BLaER1 (cell line): ENCODE results near the gene TICAM2.
A peak's percentile ranks its signal among the peaks of the same experiment; 100 is the strongest.

Source experiments
- H3K27ac ChIP-seq: shearing (Covaris generic); formaldehyde crosslinking; 2 replicates; pipeline ENCODE4 v1.8.1; 2022
- H3K27me3 ChIP-seq: shearing (Covaris generic); formaldehyde crosslinking; 2 replicates; pipeline ENCODE4 v1.8.1; 2022
- H3K36me3 ChIP-seq: shearing (Covaris generic); formaldehyde crosslinking; 2 replicates; pipeline ENCODE4 v1.8.1; 2022
- H3K4me1 ChIP-seq: shearing (Covaris generic); formaldehyde crosslinking; 2 replicates; pipeline ENCODE4 v1.8.1; 2022
- H3K4me2 ChIP-seq: shearing (Covaris generic); formaldehyde crosslinking; 2 replicates; pipeline ENCODE4 v1.8.1; 2022
- H3K4me3 ChIP-seq: shearing (Covaris generic); formaldehyde crosslinking; 2 replicates; pipeline ENCODE4 v1.8.1; 2022
- H3K9ac ChIP-seq: shearing (Covaris generic); formaldehyde crosslinking; 2 replicates; pipeline ENCODE4 v1.8.1; 2022
- H3K9me3 ChIP-seq: shearing (Covaris generic); formaldehyde crosslinking; 2 replicates; pipeline ENCODE4 v1.8.1; 2022
- H4K20me1 ChIP-seq: shearing (Covaris generic); formaldehyde crosslinking; 2 replicates; pipeline ENCODE4 v1.8.1; 2022
- Cebpa-rat ChIP-seq: shearing (Covaris generic); IDR thresholded peaks from 2 replicates; pipeline ENCODE4 v1.8.1; 2022

TICAM2 gene

DNA sequence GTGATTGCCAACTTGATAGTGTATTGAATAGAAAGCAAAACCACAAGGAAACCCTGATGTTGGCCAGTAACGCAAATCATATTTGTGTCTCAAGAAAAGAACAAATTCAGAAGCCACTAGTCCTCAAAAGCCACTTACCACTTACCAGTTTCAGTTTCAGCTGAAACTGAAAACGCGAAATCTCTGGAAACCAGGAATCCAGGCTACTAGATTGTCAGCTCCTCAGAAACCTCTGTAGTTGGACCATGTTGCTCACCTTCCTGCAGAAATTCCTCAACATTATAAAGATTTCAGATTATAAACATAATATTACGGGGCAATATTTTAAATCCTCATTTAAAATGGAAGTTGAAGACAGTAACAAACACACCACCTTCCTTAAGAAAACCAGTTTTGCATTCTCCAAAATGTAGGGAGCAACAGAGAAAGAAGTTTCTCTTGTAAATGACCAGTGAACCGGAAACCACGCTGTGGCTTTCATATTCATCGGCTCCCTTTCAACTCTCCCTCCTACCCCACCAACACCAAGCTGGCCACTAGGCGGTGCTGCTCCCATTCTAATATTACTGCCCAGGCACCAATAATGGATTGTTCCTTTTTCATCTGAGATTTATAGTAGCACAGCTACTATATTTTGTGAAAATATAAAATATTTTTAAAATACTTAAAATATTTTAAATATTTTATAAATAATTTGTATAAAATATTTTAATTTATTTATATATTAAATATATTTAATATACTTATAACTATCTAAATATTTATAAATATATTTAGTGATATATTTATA, 32.3 kb upstream of the TICAM2 start:
- H3K36me3 ChIP-seq: no peaks in the 10 kb centered on the region
- peak overlapping the region; percentile 52 for H3K4me3 ChIP-seq
- H4K20me1 ChIP-seq: no peaks in the 10 kb centered on the region
- peaks cover 9% of the 10 kb centered on the region for H3K4me1 ChIP-seq
- H3K27me3 ChIP-seq: no peaks in the 10 kb centered on the region; the same call in 1 of the 2 replicates
- H3K27ac ChIP-seq: 0 out of 2 replicates have a peak overlapping the region, but pooled peaks have one; percentile 6
- H3K4me2 ChIP-seq: peak overlapping the region; percentile 83
- H3K9me3 ChIP-seq: no peaks in the 10 kb centered on the region
- no peak for TF ChIP-seq Cebpa-rat
- H3K9ac ChIP-seq: peak overlapping the region; percentile 54; the same call in 1 of the 2 replicates

DNA sequence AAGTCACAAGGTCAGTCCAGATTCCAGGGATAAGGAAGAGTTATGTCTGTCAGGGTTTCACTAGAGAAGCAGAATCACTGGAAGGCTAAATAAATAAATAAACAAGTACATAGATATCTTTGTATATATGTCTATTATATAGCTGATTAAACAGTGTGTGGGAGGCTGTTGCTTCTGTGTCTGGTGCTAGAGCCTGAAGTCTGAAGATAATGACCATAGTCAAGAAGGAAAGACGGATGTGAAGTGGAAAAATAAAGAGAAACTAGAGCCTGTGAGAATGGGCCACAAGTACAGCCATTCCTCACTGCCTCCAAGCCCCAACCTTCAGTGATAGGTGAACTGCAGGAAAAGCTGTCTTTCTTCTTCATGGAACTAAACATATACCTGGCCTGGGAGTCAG, 27.6 kb upstream of the TICAM2 start:
- Histone ChIP-seq H3K27me3 (no peaks in the 10 kb centered on the region; the same call in 1 of the 2 replicates), H3K4me2 (no peak overlapping the region), H3K9me3 (no peaks in the 10 kb centered on the region), H3K4me3 (no peak overlapping the region), H4K20me1 (peaks cover 4% of the 10 kb centered on the region; the same call in 1 of the 2 replicates), H3K9ac (no peak overlapping the region), H3K36me3 (no peaks in the 10 kb centered on the region), H3K4me1 (peaks cover 25% of the 10 kb centered on the region), H3K27ac (no peak overlapping the region)
- TF ChIP-seq Cebpa-rat: no peak

DNA sequence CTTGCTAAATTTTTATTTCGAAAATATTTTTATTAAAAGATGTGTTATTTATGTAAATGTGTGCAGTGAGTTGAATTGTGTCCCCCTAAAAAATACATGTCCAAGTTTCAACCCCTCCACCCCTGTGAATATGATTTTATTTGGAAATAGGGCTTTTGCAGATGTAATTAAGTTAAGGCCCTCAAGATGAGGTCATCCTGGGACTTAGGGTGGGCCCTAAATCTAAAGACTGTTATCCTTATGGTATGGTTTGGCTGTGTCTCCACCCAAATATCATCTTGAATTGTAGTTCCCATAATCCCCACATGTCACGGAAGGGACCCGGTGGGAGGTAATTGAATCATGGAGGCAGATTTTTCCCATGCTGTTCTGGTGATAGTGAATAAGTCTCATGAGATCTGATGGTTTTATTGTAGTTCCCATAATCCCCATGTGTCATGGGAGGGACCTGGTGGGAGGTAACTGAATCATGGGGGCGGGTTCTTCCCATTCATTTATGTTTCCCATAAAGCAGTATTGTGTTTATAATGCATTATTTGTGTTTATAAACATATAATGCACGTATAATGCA, 25.1 kb upstream of the TICAM2 start:
- Histone ChIP-seq H3K9me3 (no peaks in the 10 kb centered on the region), H4K20me1 (peaks cover 30% of the 10 kb centered on the region), H3K36me3 (peaks cover 12% of the 10 kb centered on the region), H3K4me2 (peak overlapping the region; percentile 82), H3K27me3 (no peaks in the 10 kb centered on the region; the same call in 1 of the 2 replicates), H3K4me1 (peaks cover 42% of the 10 kb centered on the region), H3K9ac (no peak overlapping the region), H3K4me3 (no peak overlapping the region; the same call in 1 of the 2 replicates), H3K27ac (no peak overlapping the region)
- TF ChIP-seq Cebpa-rat: no peak

DNA sequence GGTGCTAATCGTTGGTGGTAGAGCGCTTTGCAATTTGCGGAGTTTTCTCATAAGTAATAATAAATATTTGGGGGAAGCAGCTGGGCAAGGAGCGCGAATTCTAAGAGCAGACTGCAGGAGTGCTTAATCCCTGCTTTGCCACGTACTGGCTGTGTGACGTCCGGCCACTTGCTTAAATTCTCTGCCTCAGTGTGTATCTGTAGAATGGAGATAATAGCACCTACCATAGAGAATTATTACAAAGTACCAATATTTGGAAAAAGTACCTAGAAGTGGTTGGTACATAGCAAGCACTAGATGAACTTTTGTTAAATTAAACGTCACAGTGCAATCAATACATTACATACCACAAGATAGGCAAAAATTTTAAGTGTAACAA, 24.2 kb upstream of the TICAM2 start:
- peaks cover 19% of the 10 kb centered on the region for H3K36me3 ChIP-seq
- TF ChIP-seq Cebpa-rat: no peak
- H3K27me3 ChIP-seq: no peaks in the 10 kb centered on the region; the same call in 1 of the 2 replicates
- peak overlapping the region; percentile 50 for H3K27ac ChIP-seq
- peak overlapping the region; percentile 82 for H3K4me3 ChIP-seq
- peaks cover 46% of the 10 kb centered on the region for H3K4me1 ChIP-seq
- no peaks in the 10 kb centered on the region for H3K9me3 ChIP-seq
- peak overlapping the region; percentile 82 for H3K4me2 ChIP-seq
- peaks cover 39% of the 10 kb centered on the region for H4K20me1 ChIP-seq
- peak overlapping the region; percentile 91 for H3K9ac ChIP-seq

DNA sequence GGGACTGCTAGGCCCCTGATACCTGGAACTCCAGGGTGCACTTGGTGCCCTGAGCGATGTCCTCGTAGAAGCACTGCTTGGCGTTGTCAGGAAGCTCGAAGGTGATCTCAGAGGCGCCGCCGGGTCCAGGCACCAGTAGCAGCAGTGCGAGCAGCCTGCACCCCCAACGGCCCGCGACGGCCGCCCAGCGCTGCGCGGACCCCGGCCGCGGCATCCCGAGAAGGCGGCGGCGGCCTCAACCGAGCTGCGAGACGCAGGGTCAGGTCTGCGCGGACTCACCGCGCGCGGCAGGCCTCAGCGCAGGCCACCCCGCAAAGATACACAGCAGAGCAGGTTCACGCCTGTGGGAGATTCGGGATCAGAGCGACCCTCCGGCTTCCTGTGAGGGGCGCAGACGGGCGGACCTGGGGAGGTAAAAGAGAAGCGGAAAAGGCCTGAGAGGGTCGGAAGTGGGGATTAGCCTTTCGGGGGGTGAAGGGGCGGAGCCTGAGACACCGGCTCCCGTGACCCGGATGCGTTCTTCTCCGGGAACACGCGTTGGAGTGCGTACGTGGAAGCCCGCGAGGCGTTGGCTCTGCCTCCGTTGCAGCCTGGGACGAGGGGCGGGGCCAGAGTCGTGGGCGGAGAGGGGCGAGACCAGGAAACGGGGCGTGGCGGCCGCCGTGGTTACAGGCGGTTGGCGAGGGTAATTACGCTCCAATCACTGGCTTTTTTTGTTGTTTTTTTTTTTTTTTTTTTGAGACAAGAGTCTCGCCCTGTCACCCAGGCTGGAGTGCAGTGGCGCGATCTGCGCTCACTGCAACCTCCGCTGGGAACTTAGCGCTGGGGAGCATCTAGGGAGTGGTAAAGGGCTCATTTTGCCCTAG, 23.5 kb upstream of the TICAM2 start, which contains the start of gene TMED7:
Gene TMED7 (minus strand): TSS at position 458 of the 866 bp plus-strand sequence. CDS start 244 bp downstream, at position 214.
- Histone ChIP-seq H3K36me3 (peaks cover 24% of the 10 kb centered on the region), H3K27ac (peak within 1 kb of the TSS; percentile 87), H3K4me3 (peak within 1 kb of the TSS; percentile 82), H4K20me1 (peaks cover 45% of the 10 kb centered on the region), H3K9ac (peak within 1 kb of the TSS; percentile 91), H3K4me1 (peaks cover 46% of the 10 kb centered on the region), H3K4me2 (peak within 1 kb of the TSS; percentile 93), H3K9me3 (no peaks in the 10 kb centered on the region), H3K27me3 (no peaks in the 10 kb centered on the region; the same call in 1 of the 2 replicates)
- no peak for TF ChIP-seq Cebpa-rat

DNA sequence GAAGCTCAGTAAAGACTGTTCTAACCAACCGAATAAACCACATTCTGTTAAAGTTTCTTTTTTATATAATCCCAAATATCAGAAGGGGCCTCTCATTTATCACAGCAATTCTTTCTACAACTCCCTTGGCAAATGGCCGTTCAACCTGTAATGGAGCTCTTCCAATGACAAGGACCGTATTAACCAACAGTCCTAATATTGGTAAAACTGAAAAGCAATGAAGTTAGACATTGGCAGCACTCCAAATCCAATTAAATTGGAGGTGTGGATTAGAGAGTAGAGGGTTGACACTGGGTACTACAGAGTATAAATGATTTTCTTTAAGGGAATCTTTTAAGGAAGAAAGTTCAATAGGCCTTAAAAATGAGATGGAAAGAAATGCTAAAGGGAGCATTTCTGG, 22.7 kb upstream of the TICAM2 start:
- no peak for TF ChIP-seq Cebpa-rat
- H4K20me1 ChIP-seq: peaks cover 51% of the 10 kb centered on the region
- peaks cover 46% of the 10 kb centered on the region for H3K4me1 ChIP-seq
- peak overlapping the region; percentile 93 for H3K4me2 ChIP-seq
- peak overlapping the region; percentile 91 for H3K9ac ChIP-seq
- H3K4me3 ChIP-seq: peak overlapping the region; percentile 82
- H3K9me3 ChIP-seq: no peaks in the 10 kb centered on the region
- H3K27ac ChIP-seq: peak overlapping the region; percentile 87
- no peaks in the 10 kb centered on the region; the same call in 1 of the 2 replicates for H3K27me3 ChIP-seq
- H3K36me3 ChIP-seq: peaks cover 31% of the 10 kb centered on the region

DNA sequence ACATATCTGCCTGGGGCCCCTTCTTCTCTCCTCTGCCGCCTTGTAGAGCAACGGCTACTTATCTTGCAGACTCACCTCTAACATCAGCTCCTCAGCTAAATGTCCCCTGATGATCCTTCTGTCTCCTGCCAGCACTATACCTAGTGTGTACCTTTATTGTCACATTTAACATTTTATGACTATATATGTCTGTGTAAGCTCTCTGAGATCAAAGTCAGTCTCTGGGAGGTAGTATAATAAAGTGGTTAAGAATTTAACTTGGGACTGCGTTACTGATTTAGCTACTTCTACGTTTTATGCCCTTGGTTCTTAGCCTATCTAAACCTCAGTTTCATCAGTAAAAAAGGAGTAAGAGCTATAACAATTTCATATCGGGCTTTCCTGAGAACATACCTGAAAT, 21.4 kb upstream of the TICAM2 start:
- H4K20me1 ChIP-seq: peaks cover 51% of the 10 kb centered on the region
- H3K9ac ChIP-seq: no peak overlapping the region
- no peaks in the 10 kb centered on the region for H3K9me3 ChIP-seq
- TF ChIP-seq Cebpa-rat: no peak
- peaks cover 46% of the 10 kb centered on the region for H3K4me1 ChIP-seq
- no peaks in the 10 kb centered on the region for H3K27me3 ChIP-seq
- no peak overlapping the region for H3K27ac ChIP-seq
- peak overlapping the region; percentile 93 for H3K4me2 ChIP-seq
- H3K4me3 ChIP-seq: peak overlapping the region; percentile 82; the same call in 1 of the 2 replicates
- H3K36me3 ChIP-seq: peaks cover 44% of the 10 kb centered on the region

DNA sequence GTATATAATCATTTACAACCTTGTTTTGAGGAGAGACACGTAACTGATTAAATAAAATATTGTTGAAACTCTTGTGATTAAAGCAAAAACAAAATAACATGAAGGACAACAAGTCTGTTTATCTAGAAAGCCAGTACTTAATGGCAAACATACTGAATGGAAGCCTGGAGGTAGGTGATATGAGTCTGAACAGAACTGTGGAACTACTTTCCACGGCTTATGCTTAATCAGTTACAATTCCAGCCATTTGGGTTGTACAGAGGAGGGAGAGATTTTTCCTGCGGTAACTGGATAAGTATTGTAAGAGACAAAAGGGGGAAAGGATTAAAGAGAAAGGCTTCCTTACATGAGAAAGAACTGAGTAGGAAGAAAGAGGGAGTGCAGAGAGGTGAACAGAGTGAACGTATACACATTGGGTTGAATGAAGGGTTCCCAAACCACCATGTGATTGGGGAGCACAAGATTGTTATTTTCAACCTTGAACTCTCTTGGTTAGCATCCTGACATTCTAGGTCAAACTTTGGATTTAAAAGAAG, 19.2 kb upstream of the TICAM2 start:
- Histone ChIP-seq H3K9ac (no peak overlapping the region), H3K9me3 (no peaks in the 10 kb centered on the region), H3K4me1 (peaks cover 32% of the 10 kb centered on the region), H3K27ac (no peak overlapping the region), H3K4me3 (no peak overlapping the region), H3K27me3 (no peaks in the 10 kb centered on the region), H3K36me3 (peaks cover 64% of the 10 kb centered on the region), H3K4me2 (no peak overlapping the region), H4K20me1 (peaks cover 56% of the 10 kb centered on the region)
- no peak for TF ChIP-seq Cebpa-rat

DNA sequence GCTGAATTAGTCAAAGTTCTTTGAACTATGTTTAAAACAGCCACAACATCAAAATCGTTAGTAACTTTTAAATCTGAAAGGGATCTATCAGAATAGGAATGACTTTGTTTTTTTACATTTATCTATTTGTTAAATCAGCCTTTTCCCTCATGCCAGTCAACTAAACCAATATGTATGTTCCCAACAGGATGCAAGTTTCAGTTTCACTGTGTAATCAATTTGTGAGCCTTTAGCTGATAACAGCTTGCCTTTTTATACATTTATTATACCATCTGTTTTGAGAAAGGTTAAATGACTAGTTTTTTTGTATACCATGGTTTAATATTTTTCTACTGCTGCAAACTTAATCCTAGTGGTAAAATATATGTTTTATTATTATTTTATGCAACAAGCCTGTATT, 14.6 kb upstream of the TICAM2 start:
- H3K4me1 ChIP-seq: no peaks in the 10 kb centered on the region
- no peak for TF ChIP-seq Cebpa-rat
- no peak overlapping the region for H3K4me2 ChIP-seq
- H4K20me1 ChIP-seq: peaks cover 36% of the 10 kb centered on the region
- no peaks in the 10 kb centered on the region for H3K9me3 ChIP-seq
- no peak overlapping the region for H3K27ac ChIP-seq
- H3K27me3 ChIP-seq: no peaks in the 10 kb centered on the region
- peaks cover 85% of the 10 kb centered on the region for H3K36me3 ChIP-seq
- H3K9ac ChIP-seq: no peak overlapping the region
- no peak overlapping the region for H3K4me3 ChIP-seq
